SK-N-SH (cell line): ENCODE data around the gene USP9Y.

Source experiments
- CTCF ChIP-seq: fragments of 200-600 bp; sonication (generic); IDR thresholded peaks from 2 replicates; pipeline ENCODE4 v1.6.1; 2017; ENCODE audit warnings: antibody characterized with exemption, mild to moderate bottlenecking, moderate library complexity
- YY1 ChIP-seq: IDR thresholded peaks from 2 replicates; pipeline ENCODE4 v1.4.0; 2012; ENCODE audit warnings: low read depth, mild to moderate bottlenecking

DNA sequence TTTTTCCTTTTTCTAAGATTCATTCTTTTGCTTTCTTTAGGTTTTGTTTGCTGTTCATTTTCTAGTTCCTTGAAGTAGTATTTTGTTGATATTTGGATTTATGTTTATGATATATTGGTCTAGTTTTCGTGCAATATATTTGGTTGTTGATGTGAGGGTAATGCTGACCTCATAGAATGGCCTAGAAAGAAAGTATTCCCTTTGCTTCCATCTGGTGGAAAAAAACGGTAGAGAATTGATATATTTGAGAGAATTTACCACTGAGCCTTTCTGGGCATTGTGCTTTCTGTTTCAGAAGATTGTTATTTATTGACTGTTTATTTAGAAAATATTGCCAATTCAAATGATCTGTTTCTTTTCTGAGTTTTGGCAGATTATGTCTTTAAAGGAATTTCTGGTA lies 9.4 kb downstream of the USP9Y start:
- TF ChIP-seq CTCF (no peak), YY1 (no peak)
